Ascending aorta (tissue), 2 donors: Measurements from ENCODE around the gene TMEM138. TPM values are rescaled to one million over a fixed set of nuclear protein-coding genes. Genes with fewer than 3 reads are reported as not detected.

Experiments used
- DNase-seq, 2 donors: peaks; one replicate each; pipeline ENCODE4 v3.0.0-alpha.2; 2019; ENCODE audit warnings: low spot score in 2 of 2
- H3K27ac ChIP-seq, 2 donors: fragments of 200-600 bp; sonication (generic); one replicate each; pipeline ENCODE4 v1.5.1; 2016 to 2017; ENCODE audit warnings: mild to moderate bottlenecking in 1 of 2
- H3K27me3 ChIP-seq: fragments of 200-600 bp; sonication (generic); one replicate; pipeline ENCODE4 v1.5.1; 2017
- H3K36me3 ChIP-seq, 2 donors: fragments of 200-600 bp; sonication (generic); one replicate each; pipeline ENCODE4 v1.5.1; 2016
- H3K4me1 ChIP-seq, 2 donors: fragments of 200-600 bp; sonication (generic); one replicate each; pipeline ENCODE4 v1.5.1; 2016 to 2017; ENCODE audit warnings: mild to moderate bottlenecking in 1 of 2
- H3K4me3 ChIP-seq, 2 donors: fragments of 200-600 bp; sonication (generic); one replicate each; pipeline ENCODE4 v1.5.1; 2016 to 2017; ENCODE audit warnings: mild to moderate bottlenecking in 1 of 2
- H3K9me3 ChIP-seq, 2 donors: fragments of 200-600 bp; sonication (generic); one replicate each; pipeline ENCODE4 v1.5.1; 2016
- intact Hi-C: fragments of 100-400 bp; cut with DNase I; formaldehyde crosslinking; loops from one replicate; pipeline ENCODE4 v1.15.1; 2023
- total RNA-seq: library from RNA; depleted of rRNA; stranded (reverse); fragments of >200 nt; gene quantifications from one replicate; pipeline ENCODE4 v1.1.0, GENCODE V29; 2016
- TF ChIP-seq, protein P1 (sequence below), 3 experiments: fragments of 200-600 bp in 2 of 3; fragments of 450-650 bp in 1 of 3; sonication (generic) in 2 of 3; IDR thresholded peaks; one replicate each; pipeline ENCODE4 v1.5.1; 2016 to 2019; ENCODE audit warnings: antibody characterized with exemption in 3 of 3, mild to moderate bottlenecking in 1 of 3, moderate library complexity in 1 of 3

TMEM138 gene
- total RNA-seq, result 44.9 TPM

DNA sequence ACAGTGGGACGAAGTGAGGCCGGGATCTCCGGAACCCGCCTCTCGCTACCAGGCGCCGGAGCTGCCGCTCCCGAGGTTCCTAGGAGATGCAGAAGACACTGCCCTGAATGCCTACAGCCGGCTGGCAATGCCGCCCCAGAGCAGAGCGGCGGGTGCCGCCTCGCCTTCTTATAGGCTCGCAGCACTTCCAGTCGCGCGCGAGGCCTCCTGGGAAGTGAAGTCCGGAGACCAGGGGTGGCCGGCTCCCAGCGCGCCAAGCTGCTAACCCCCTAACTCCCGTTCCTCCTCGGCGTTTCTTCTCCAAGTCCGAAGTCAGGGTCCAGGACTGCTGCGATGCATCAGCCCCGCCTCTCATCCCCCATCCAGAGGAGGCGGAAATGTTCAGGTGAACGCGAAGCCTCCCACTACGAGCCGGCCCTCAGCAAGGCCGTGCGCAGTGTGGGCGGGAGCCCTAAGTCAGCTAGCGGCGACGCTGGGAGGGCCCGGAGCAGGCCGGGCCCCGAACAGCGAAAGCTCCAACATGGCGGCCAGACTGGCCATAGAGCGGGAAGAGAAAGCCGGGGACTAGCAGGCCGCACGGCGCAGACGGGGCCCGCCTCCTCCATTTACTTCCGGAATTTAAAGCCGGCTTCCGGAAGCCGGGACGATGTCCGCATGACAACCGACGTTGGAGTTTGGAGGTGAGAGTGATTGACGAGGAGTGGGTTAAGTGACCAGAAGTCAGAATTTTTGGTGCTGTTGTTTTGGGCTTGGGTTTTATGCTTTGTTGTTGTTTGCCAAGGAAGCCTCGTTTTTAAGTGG, at the start of gene TMEM138, which contains the start of gene CYB561A3:
TMEM138 (plus strand) TSS at position 634 of the 801 bp plus-strand sequence. CDS start 2,017 bp downstream, outside the sequence.
CYB561A3 (minus strand) TSS at position 142 of the 801 bp plus-strand sequence. CDS start 5,169 bp downstream, outside the sequence.
- peak; percentile 77 to 96 for DNase-seq
- Histone ChIP-seq H3K27ac (peak within 1 kb of the TSS; percentile 96 to 98), H3K36me3 (peaks cover 26 to 32% of the 10 kb centered on the region in 2 donors), H3K4me3 (peak within 1 kb of the TSS; percentile 77 to 78), H3K4me1 (peaks cover 0 to 9% of the 10 kb centered on the region in 2 donors), H3K27me3 (no peaks in the 10 kb centered on the region), H3K9me3 (no peaks in the 10 kb centered on the region)
- TF ChIP-seq, protein P1, sequence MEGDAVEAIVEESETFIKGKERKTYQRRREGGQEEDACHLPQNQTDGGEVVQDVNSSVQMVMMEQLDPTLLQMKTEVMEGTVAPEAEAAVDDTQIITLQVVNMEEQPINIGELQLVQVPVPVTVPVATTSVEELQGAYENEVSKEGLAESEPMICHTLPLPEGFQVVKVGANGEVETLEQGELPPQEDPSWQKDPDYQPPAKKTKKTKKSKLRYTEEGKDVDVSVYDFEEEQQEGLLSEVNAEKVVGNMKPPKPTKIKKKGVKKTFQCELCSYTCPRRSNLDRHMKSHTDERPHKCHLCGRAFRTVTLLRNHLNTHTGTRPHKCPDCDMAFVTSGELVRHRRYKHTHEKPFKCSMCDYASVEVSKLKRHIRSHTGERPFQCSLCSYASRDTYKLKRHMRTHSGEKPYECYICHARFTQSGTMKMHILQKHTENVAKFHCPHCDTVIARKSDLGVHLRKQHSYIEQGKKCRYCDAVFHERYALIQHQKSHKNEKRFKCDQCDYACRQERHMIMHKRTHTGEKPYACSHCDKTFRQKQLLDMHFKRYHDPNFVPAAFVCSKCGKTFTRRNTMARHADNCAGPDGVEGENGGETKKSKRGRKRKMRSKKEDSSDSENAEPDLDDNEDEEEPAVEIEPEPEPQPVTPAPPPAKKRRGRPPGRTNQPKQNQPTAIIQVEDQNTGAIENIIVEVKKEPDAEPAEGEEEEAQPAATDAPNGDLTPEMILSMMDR (IDR thresholded peaks at IDR 0.05), result no peak
- intact Hi-C loops, result loop anchor here (1.0 to 2.0 kb wide), 3 partner anchors 16 to 26 kb away; no protein-coding TSS in a partner anchor

DNA sequence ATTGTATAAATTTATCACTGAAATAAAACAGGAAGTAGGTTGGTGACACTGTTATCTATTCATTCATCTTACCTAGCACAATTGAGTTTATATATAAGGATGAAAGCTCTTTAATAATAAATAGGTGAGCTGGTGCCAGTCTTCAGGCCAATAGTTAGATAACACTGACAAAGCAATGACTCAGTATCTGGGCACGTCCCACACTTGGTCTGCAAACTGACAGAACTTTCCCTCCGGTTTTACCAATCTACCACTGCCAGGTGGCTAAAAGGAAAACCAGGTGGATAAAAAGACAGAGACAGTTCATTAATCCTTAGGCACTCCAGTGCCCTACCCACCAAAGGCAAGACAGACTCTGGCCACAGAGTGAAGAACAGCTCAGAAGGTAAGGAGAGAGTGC, 46.9 kb upstream of the TMEM138 start:
- no peaks in the 10 kb centered on the region for H3K4me1 ChIP-seq
- intact Hi-C loops, result no loop called here
- no peak for DNase-seq
- H3K36me3 ChIP-seq, result peaks cover 89 to 91% of the 10 kb centered on the region in 2 donors
- TF ChIP-seq, protein P1 (IDR thresholded peaks at IDR 0.05), result no peak
- no peaks in the 10 kb centered on the region for H3K27me3 ChIP-seq
- no peak overlapping the region for H3K4me3 ChIP-seq
- H3K27ac ChIP-seq, result no peak overlapping the region
- H3K9me3 ChIP-seq, result no peaks in the 10 kb centered on the region

DNA sequence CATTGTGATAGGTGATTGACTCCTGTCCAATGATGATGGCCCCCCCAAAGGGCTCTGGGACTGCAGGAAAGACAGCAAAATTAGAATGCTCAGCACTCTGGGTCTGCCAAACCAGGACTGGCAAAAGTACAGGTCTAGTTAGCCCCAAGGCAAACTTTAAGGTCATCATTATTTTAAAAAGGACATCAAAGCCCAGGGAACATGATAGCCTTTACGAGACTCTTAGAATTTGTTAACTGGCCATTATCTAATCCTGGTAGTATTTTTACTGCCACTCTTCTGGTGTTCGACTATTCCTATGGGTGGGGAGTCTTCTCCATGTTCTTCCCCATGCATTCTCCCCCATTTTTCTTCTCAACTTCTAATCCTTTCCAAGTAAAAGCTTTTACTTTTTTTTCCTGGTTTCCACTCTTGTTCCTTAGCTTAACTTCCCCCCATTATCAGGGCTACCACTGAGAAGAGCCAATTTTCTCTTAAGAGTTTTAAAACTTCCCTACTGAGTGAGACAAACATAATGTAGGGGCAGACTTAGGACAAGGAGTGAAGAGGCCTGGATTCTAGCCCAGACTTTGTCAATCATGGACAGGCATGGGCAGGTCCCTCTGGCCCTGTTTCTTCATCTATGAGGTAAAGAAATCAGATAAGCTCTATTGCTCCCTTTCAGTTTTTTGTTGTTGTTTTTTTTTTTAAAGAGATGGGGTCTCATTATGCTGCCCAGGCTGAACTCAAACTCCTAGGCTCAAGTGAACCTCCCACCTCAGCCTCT, 36.3 kb upstream of the TMEM138 start:
- no peak for DNase-seq
- intact Hi-C loops, result no loop called here
- no peaks in the 10 kb centered on the region for H3K27me3 ChIP-seq
- no peaks in the 10 kb centered on the region for H3K4me1 ChIP-seq
- H3K4me3 ChIP-seq, result no peak overlapping the region
- no peaks in the 10 kb centered on the region for H3K9me3 ChIP-seq
- H3K36me3 ChIP-seq, result peaks cover 64 to 87% of the 10 kb centered on the region in 2 donors
- TF ChIP-seq, protein P1 (IDR thresholded peaks at IDR 0.05), result no peak
- no peak overlapping the region for H3K27ac ChIP-seq

DNA sequence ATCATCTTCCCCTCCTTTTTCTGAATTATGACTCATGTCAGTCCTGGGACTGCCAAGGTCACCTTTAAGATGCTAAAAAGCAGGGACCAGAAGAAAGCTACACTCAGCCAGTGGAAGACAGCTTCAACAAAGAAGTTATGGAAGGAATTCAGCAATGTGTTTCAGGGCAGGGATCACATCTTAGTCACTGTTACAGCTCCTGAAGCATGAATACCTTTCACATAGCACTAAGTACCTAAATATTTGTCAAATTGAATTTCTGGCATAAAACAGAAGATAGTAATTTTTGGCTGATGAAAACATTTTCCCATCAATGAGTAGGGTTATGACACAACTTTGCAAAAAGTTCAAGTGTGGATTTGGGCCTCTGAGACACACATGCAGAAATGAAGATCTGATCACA, 34.5 kb upstream of the TMEM138 start:
- Histone ChIP-seq H3K36me3 (peaks cover 46 to 68% of the 10 kb centered on the region in 2 donors), H3K4me3 (no peak overlapping the region), H3K9me3 (no peaks in the 10 kb centered on the region), H3K27me3 (no peaks in the 10 kb centered on the region), H3K4me1 (peaks cover 0 to 11% of the 10 kb centered on the region in 2 donors), H3K27ac (no peak overlapping the region)
- intact Hi-C loops, result no loop called here
- TF ChIP-seq, protein P1 (IDR thresholded peaks at IDR 0.05), result no peak
- DNase-seq, result no peak

DNA sequence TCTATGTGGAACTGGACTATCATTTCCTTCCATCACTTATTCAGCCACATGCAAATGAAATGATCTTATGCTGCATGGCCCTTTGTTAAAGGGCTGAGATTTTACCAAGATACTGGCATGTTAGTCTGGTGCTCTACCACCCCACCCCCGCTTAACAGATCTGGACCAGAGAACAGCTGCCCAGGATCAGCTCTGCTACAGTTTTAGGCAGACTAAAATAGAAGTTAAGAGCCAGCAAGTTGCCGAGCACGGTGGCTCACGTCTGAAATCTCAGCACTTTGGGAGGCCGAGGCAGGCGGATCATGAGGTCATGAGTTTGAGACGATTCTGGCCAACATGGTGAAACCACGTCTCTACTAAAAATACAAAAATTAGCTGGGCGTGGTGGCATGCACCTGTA, 33.8 kb upstream of the TMEM138 start:
- intact Hi-C loops, result no loop called here
- TF ChIP-seq, protein P1 (IDR thresholded peaks at IDR 0.05), result no peak
- peaks cover 0 to 11% of the 10 kb centered on the region in 2 donors for H3K4me1 ChIP-seq

More for the DNA sequence above, 33.8 kb upstream of the TMEM138 start:
- Histone ChIP-seq H3K4me3 (no peak overlapping the region), H3K27ac (no peak overlapping the region), H3K36me3 (peaks cover 39 to 62% of the 10 kb centered on the region in 2 donors), H3K27me3 (no peaks in the 10 kb centered on the region), H3K9me3 (no peaks in the 10 kb centered on the region)
- no peak for DNase-seq
